ENCODE measurements around the gene CENPO.

The CENPO gene

DNA sequence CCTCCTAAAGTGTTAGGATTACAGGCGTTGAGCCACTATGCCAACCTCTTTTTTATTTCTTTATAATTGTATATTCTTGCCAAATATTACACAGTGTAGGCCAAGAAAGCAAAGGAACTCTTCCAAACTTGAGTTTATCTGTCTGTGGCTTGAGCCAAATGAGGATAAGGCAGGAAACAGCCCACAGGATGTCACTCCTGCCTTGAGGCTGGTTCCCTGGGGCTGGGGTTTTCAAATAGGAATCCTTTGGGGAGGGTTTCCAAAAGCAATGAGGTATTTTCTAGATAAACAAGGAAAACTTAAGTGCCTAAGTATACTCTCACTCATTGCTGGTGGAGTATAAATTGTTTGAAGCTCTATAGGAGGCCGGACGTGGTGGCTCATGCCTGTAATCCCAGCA lies 70.4 kb downstream of the CENPO start:
- no peaks in the 10 kb centered on the region for H3K9me3 ChIP-seq (ENCODE audit: control insufficient read depth in 2 of 2, low read length in 2 of 2)
- H3K27ac ChIP-seq (ENCODE audit: low read length) = no peak overlapping the region
- no peak overlapping the region for H3K4me3 ChIP-seq (ENCODE audit: low read length in 2 of 2)
- no peaks in the 10 kb centered on the region for H3K27me3 ChIP-seq (ENCODE audit: control insufficient read depth in 1 of 2, insufficient read depth in 2 of 2, low read length in 2 of 2)
- no peaks in the 10 kb centered on the region for H3K4me1 ChIP-seq (ENCODE audit: control insufficient read depth, insufficient read depth, low read length)
- no peak overlapping the region for H3K9ac ChIP-seq (ENCODE audit: low read length in 2 of 2)
- H3K36me3 ChIP-seq (ENCODE audit: control insufficient read depth in 2 of 2, insufficient read depth in 2 of 2, low read length in 2 of 2) = no peaks in the 10 kb centered on the region

DNA sequence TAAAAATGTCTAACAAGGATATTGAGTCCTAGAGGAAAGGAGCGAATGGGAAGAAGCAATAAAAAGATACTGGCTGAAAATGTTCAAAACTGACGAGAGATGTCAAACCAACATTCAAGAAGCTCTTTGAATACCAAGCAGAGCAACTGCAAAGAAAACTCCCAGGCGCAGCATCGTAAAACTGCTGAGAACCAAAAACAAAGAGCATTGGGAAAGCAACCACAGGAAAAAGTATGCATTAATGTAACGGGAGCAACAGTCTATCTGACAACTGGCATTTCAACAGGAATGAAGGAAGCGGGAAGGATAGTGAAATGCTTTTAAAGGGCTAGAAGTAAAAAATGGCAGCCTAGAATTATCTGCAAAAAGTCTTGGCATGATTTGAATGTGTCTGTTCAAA lies 73.7 kb downstream of the CENPO start:
- H3K9me3 ChIP-seq (ENCODE audit: control insufficient read depth in 2 of 2, low read length in 2 of 2) = no peaks in the 10 kb centered on the region
- no peaks in the 10 kb centered on the region for H3K4me1 ChIP-seq (ENCODE audit: control insufficient read depth, insufficient read depth, low read length)
- H3K9ac ChIP-seq (ENCODE audit: low read length in 2 of 2) = no peak overlapping the region
- H3K27ac ChIP-seq (ENCODE audit: low read length) = no peak overlapping the region
- H3K36me3 ChIP-seq (ENCODE audit: control insufficient read depth in 2 of 2, insufficient read depth in 2 of 2, low read length in 2 of 2) = no peaks in the 10 kb centered on the region
- H3K4me3 ChIP-seq (ENCODE audit: low read length in 2 of 2) = no peak overlapping the region
- no peaks in the 10 kb centered on the region for H3K27me3 ChIP-seq (ENCODE audit: control insufficient read depth in 1 of 2, insufficient read depth in 2 of 2, low read length in 2 of 2)

DNA sequence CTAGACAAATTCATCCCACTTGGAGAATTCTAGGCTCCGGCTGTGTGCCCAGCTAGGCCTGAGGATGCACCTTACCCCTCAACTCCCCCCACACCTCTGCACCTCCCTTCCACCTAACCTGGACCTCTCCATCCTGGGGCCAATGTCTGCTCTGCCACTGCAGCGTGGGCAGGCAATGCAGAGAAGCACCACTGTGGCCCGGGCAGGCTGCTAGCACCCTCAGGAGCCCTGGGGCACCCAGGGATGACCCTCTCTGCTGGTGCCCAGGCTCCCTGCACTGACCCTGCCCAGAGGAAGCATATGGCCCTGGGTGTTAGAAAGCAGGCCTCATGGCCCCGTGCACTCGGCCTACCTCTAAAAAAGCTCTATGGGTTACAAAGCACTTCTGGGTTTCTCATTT lies 77.2 kb downstream of the CENPO start:
- Histone ChIP-seq H3K9me3 (ENCODE audit: control insufficient read depth in 2 of 2, low read length in 2 of 2) (no peaks in the 10 kb centered on the region), H3K27ac (ENCODE audit: low read length) (no peak overlapping the region), H3K36me3 (ENCODE audit: control insufficient read depth in 2 of 2, insufficient read depth in 2 of 2, low read length in 2 of 2) (no peaks in the 10 kb centered on the region)

DNA sequence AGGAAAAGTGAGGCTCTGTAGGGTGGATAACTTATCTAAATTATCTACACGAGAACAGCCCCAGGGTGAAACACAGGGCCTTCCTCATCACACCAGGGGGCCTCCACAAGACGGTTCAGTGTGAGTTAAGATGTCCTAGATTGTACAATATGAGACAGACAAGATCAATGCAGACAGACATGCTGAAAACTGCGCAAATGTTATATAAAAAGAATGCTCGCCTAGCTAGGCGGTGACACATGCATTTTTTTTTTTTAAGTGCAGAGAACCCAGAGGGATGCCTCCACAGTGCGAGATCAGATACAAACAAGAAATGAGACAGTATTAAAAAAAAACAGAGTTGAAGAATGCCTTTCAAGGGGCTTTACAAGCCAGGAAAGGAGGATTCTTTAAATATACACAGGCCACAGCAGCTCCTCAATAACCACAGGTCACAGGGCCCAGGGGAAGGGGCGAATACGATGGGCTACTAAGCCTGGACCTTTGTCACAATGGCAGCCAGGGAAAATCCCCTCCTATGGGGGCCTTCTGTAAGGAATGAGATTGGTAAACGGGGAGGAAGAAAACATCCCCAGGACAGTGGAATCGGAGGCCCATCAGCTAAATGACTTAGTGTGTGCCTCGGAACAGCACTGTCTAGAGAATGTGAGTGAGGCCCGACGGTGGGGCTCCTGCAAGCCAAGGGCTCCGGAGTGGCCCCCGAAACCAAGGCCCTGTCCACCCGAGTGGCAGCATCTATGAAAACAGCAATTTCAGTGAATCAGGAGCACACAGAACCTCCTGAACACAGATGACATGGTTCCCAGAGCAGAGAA lies 77.9 kb downstream of the CENPO start:
- Histone ChIP-seq H3K4me1 (ENCODE audit: control insufficient read depth, insufficient read depth, low read length) (peaks cover 14% of the 10 kb centered on the region), H3K36me3 (ENCODE audit: control insufficient read depth in 2 of 2, insufficient read depth in 2 of 2, low read length in 2 of 2) (no peaks in the 10 kb centered on the region), H3K9me3 (ENCODE audit: control insufficient read depth in 2 of 2, low read length in 2 of 2) (no peaks in the 10 kb centered on the region), H3K27ac (ENCODE audit: low read length) (no peak overlapping the region), H3K4me3 (ENCODE audit: low read length in 2 of 2) (no peak overlapping the region), H3K27me3 (ENCODE audit: control insufficient read depth in 1 of 2, insufficient read depth in 2 of 2, low read length in 2 of 2) (no peaks in the 10 kb centered on the region), H3K9ac (ENCODE audit: low read length in 2 of 2) (no peak overlapping the region)

More for the DNA sequence above, 77.2 kb downstream of the CENPO start:
- H3K4me1 ChIP-seq (ENCODE audit: control insufficient read depth, insufficient read depth, low read length) = peaks cover 14% of the 10 kb centered on the region
- no peak overlapping the region for H3K9ac ChIP-seq (ENCODE audit: low read length in 2 of 2)
- no peak overlapping the region for H3K4me3 ChIP-seq (ENCODE audit: low read length in 2 of 2)
- no peaks in the 10 kb centered on the region for H3K27me3 ChIP-seq (ENCODE audit: control insufficient read depth in 1 of 2, insufficient read depth in 2 of 2, low read length in 2 of 2)

- no peak overlapping the region for H3K9ac ChIP-seq (ENCODE audit: low read length in 2 of 2)
- no peak overlapping the region for H3K27ac ChIP-seq (ENCODE audit: low read length)
- H3K9me3 ChIP-seq (ENCODE audit: control insufficient read depth in 2 of 2, low read length in 2 of 2) = no peaks in the 10 kb centered on the region
- peaks cover 14% of the 10 kb centered on the region for H3K4me1 ChIP-seq (ENCODE audit: control insufficient read depth, insufficient read depth, low read length)
- no peaks in the 10 kb centered on the region for H3K27me3 ChIP-seq (ENCODE audit: control insufficient read depth in 1 of 2, insufficient read depth in 2 of 2, low read length in 2 of 2)
- no peak overlapping the region for H3K4me3 ChIP-seq (ENCODE audit: low read length in 2 of 2)
- H3K36me3 ChIP-seq (ENCODE audit: control insufficient read depth in 2 of 2, insufficient read depth in 2 of 2, low read length in 2 of 2) = no peaks in the 10 kb centered on the region
Measured at GRCh38 chr2:24871852-24872333, 78.7 kb downstream of the CENPO start.

Data from stomach smooth muscle (tissue), 2 donors.